Thoracic aorta (tissue), 2 donors: ENCODE measurements around the gene SLC6A12. TPM values are rescaled to one million over a fixed set of nuclear protein-coding genes. Genes with fewer than 3 reads are reported as not detected.

Experiments
- ATAC-seq: fragments of 150-250 bp; one replicate; pipeline ENCODE4 v1.8.0; 2017; ENCODE audit warnings: low read depth; ENCODE audit not compliant: insufficient number of reproducible peaks, low FRiP score
- DNase-seq: peaks from one replicate; pipeline ENCODE4 v3.0.0-alpha.2; 2020; ENCODE audit warnings: low spot score
- H3K27ac ChIP-seq, 2 donors: fragments of 200-600 bp; sonication (generic); 1 replicate in 1 of 2; 2 replicates in 1 of 2; pipeline ENCODE4 v1.5.1; 2016; ENCODE audit warnings: mild to moderate bottlenecking in 2 of 2, moderate library complexity in 2 of 2
- H3K27me3 ChIP-seq: fragments of 200-600 bp; sonication (generic); replicated peaks from 2 replicates; pipeline ENCODE4 v1.6.0; 2016; ENCODE audit warnings: mild to moderate bottlenecking; ENCODE audit not compliant: insufficient read depth
- H3K36me3 ChIP-seq: fragments of 200-600 bp; sonication (generic); one replicate; pipeline ENCODE4 v1.5.1; 2016
- H3K4me1 ChIP-seq, 2 donors: fragments of 200-600 bp; sonication (generic); 1 replicate in 1 of 2; 2 replicates in 1 of 2; pipeline versions ENCODE4 v1.5.1 to v1.6.0; 2016; ENCODE audit warnings: low read depth in 2 of 2, mild to moderate bottlenecking in 1 of 2; ENCODE audit not compliant: control insufficient read depth in 1 of 2
- H3K4me3 ChIP-seq: fragments of 200-600 bp; sonication (generic); 2 replicates; pipeline ENCODE4 v1.5.1; 2016; ENCODE audit warnings: mild to moderate bottlenecking
- H3K9me3 ChIP-seq: fragments of 200-600 bp; sonication (generic); 2 replicates; pipeline ENCODE4 v1.5.1; 2016
- total RNA-seq, 2 donors: library from RNA; depleted of rRNA; stranded (reverse); fragments of >200 nt; gene quantifications; one replicate each; pipeline versions ENCODE4 v1.1.0 to v1.2.3, GENCODE V29; 2016
- TF ChIP-seq, protein P1 (sequence below): fragments of 200-600 bp; sonication (generic); IDR thresholded peaks from one replicate; pipeline ENCODE4 v1.5.1; 2019; ENCODE audit warnings: antibody characterized with exemption

SLC6A12 gene
- total RNA-seq, 2 donors from 2014 or later = 1.2 to 1.8 TPM

DNA sequence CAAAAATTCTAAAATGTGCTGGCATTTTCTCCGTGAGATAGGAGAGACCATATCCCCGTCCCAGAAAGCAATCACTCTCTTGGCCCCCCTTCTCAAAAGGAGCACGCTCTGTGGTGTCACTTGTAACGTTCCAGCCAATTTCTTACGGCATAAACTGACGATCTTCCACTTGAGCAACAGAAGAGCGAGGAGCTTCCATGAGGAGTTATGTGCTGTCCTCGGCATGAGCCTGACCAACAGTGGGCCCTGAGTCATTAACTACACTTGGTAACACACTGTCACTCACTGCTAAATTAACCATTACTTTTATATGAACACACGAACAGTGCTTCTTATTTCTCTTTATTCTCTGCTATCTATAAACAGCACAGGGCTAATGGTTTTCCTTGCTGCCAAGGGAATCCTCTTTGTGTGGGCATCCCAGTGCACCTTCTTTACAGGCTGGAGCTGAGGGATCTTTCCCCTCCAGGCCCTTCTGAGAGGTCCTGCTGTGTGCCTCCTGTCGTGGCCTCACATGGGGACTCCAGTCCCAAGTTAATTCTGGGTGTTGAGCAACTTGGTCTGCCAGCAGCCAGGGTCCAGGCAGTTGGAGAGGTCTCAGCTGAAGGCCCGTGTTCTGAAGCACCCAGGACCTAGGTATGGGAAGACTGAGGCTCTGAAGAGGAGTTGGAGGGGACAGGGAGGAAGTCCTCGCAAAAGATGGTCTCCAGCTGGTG, 39.3 kb upstream of the SLC6A12 start:
- DNase-seq = no peak
- Histone ChIP-seq H3K27ac (no peak overlapping the region), H3K4me3 (no peak overlapping the region), H3K9me3 (no peaks in the 10 kb centered on the region), H3K4me1 (no peaks in the 10 kb centered on the region), H3K36me3 (no peaks in the 10 kb centered on the region), H3K27me3 (no peaks in the 10 kb centered on the region)
- TF ChIP-seq, protein P1, sequence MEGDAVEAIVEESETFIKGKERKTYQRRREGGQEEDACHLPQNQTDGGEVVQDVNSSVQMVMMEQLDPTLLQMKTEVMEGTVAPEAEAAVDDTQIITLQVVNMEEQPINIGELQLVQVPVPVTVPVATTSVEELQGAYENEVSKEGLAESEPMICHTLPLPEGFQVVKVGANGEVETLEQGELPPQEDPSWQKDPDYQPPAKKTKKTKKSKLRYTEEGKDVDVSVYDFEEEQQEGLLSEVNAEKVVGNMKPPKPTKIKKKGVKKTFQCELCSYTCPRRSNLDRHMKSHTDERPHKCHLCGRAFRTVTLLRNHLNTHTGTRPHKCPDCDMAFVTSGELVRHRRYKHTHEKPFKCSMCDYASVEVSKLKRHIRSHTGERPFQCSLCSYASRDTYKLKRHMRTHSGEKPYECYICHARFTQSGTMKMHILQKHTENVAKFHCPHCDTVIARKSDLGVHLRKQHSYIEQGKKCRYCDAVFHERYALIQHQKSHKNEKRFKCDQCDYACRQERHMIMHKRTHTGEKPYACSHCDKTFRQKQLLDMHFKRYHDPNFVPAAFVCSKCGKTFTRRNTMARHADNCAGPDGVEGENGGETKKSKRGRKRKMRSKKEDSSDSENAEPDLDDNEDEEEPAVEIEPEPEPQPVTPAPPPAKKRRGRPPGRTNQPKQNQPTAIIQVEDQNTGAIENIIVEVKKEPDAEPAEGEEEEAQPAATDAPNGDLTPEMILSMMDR = no peak
- ATAC-seq = no peak

DNA sequence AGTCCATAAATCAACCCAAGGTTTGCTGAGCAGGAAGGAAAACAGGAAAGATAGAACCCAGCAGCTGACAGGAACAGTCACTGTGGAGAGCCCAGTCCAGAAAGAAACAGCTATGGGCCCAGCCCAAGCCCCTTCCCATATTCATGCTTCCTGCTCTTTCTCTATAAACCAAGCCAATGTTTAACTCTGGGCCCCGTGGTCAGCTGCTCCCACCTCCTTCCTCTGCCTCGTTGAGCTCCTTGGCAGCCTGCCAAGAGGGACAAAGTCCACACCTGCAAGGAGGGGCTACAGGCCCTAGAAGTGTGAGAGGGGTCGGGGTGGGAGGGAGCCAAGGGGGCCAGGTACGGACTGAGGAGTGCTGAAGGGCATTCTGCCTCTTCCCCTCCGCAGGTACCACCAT, 38.7 kb upstream of the SLC6A12 start:
- ATAC-seq = no peak
- H3K27ac ChIP-seq = no peak overlapping the region
- no peaks in the 10 kb centered on the region for H3K36me3 ChIP-seq
- DNase-seq = no peak
- no peaks in the 10 kb centered on the region for H3K27me3 ChIP-seq
- H3K9me3 ChIP-seq = peaks cover 6% of the 10 kb centered on the region
- H3K4me1 ChIP-seq = no peaks in the 10 kb centered on the region
- TF ChIP-seq, protein P1 = no peak
- no peak overlapping the region for H3K4me3 ChIP-seq

- Histone ChIP-seq H3K36me3 (no peaks in the 10 kb centered on the region), H3K27ac (no peak overlapping the region), H3K27me3 (no peaks in the 10 kb centered on the region), H3K9me3 (peaks cover 14% of the 10 kb centered on the region), H3K4me3 (no peak overlapping the region), H3K4me1 (no peaks in the 10 kb centered on the region)
- ATAC-seq (no peak), DNase-seq (no peak)
- TF ChIP-seq, protein P1 = no peak
Measured at GRCh38 chr12:247271-247670, 33.3 kb upstream of the SLC6A12 start.

DNA sequence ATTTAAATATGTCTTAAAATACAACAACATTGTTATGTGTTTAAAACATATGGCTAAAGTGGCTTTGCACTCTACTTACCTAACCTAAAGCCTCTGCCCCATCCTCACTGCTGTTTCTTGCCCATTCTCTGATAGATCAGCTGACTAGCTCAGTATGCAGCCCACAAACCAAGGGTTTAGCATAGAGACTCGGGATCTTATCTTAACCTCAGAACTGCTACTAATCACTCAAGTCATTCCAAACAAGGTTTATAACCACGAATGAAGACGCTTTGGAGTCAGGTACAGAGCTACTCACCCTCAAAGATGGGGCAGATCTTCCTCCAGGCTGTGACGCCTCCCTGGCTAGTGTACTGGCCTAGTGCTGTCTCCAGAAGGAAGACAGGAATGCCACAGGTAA, 29.4 kb upstream of the SLC6A12 start:
- no peak for ATAC-seq

DNA sequence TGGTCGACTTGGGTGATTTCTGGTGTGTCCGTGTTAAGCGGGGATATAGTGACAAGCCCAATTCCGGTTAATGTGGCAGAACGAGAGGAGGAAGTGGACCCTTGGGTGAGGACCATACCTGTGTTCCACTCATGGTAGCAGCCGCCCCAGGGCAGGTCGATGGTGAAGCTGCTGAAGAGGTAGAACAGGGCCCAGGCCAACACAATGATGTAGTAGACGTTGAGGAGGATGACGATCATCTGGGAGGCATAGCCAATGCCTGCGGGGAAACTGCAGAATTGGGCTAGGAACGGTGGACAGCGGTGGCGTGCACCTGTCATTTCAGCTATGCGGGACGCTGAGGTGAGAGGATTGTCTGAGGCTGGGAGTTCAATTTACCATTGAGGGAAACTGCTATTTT, 28.5 kb upstream of the SLC6A12 start:
- ATAC-seq = no peak
- TF ChIP-seq, protein P1 = no peak
- Histone ChIP-seq H3K4me1 (no peaks in the 10 kb centered on the region), H3K27me3 (no peaks in the 10 kb centered on the region), H3K9me3 (peaks cover 8% of the 10 kb centered on the region), H3K27ac (no peak overlapping the region), H3K4me3 (no peak overlapping the region), H3K36me3 (no peaks in the 10 kb centered on the region)
- DNase-seq = no peak

More for the DNA sequence above, 29.4 kb upstream of the SLC6A12 start:
- no peak for DNase-seq
- Histone ChIP-seq H3K4me3 (no peak overlapping the region), H3K4me1 (no peaks in the 10 kb centered on the region), H3K27ac (no peak overlapping the region), H3K27me3 (no peaks in the 10 kb centered on the region), H3K36me3 (no peaks in the 10 kb centered on the region), H3K9me3 (peaks cover 14% of the 10 kb centered on the region)
- TF ChIP-seq, protein P1 = no peak
